Measurements from ENCODE around the gene CDKAL1. TPM values are rescaled to one million over a fixed set of nuclear protein-coding genes. Genes with fewer than 3 reads are reported as not detected.

Gene CDKAL1
- total RNA-seq, 2 donors from 2014 or later: 23.5 to 26.4 TPM

DNA sequence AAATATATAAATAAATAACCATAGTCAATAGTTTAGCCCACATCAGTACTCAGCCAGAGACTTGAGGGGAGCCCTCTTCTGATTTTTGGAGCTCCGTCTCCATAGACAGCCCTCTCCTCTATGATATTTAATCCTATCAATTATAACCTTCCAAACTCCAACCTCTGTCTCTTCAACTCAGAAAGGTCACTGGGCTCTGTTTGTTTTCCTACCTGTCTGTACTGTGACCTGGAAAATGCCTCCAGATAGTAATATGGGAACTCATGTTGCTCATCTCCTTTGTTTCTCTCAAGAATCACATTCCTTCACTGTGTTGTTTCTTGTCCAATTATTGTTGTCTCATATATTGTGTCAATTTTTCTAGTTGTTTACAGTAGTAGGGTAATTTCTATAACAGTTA, 409.7 kb downstream of the CDKAL1 start:
- Histone ChIP-seq H3K9ac (ENCODE audit: extremely low read depth, low read length, poor library complexity, severe bottlenecking) (no peak overlapping the region), H3K27ac (ENCODE audit: low read depth, low read length) (no peak overlapping the region), H3K9me3 (ENCODE audit: control insufficient read depth, low read length) (peaks cover 9% of the 10 kb centered on the region), H3K36me3 (ENCODE audit: control insufficient read depth, insufficient read depth, low read length) (no peaks in the 10 kb centered on the region), H3K4me3 (ENCODE audit: low read length) (no peak overlapping the region), H3K4me1 (ENCODE audit: control insufficient read depth, insufficient read depth, low read length) (no peaks in the 10 kb centered on the region), H3K27me3 (ENCODE audit: control insufficient read depth, insufficient read depth, low read length, poor library complexity, severe bottlenecking) (no peaks in the 10 kb centered on the region)
- no peak for DNase-seq
- Mint-ChIP-seq H3K27ac (no peak overlapping the region), H3K36me3 (ENCODE audit: low read depth) (peaks cover 11% of the 10 kb centered on the region), H3K27me3 (ENCODE audit: insufficient read depth) (no peaks in the 10 kb centered on the region), H3K4me3 (no peak overlapping the region), H3K9me3 (peaks cover 13% of the 10 kb centered on the region), H3K4me1 (peaks cover 7% of the 10 kb centered on the region)
- WGBS, 2 experiments (ENCODE audit: insufficient coverage in 1 of 2, insufficient read length in 1 of 2): 97 to 100% methylated on average over 1 of the region's 1 CpG
- TF ChIP-seq, protein P1, sequence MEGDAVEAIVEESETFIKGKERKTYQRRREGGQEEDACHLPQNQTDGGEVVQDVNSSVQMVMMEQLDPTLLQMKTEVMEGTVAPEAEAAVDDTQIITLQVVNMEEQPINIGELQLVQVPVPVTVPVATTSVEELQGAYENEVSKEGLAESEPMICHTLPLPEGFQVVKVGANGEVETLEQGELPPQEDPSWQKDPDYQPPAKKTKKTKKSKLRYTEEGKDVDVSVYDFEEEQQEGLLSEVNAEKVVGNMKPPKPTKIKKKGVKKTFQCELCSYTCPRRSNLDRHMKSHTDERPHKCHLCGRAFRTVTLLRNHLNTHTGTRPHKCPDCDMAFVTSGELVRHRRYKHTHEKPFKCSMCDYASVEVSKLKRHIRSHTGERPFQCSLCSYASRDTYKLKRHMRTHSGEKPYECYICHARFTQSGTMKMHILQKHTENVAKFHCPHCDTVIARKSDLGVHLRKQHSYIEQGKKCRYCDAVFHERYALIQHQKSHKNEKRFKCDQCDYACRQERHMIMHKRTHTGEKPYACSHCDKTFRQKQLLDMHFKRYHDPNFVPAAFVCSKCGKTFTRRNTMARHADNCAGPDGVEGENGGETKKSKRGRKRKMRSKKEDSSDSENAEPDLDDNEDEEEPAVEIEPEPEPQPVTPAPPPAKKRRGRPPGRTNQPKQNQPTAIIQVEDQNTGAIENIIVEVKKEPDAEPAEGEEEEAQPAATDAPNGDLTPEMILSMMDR (conservative IDR thresholded peaks at IDR 0.05): no peak

DNA sequence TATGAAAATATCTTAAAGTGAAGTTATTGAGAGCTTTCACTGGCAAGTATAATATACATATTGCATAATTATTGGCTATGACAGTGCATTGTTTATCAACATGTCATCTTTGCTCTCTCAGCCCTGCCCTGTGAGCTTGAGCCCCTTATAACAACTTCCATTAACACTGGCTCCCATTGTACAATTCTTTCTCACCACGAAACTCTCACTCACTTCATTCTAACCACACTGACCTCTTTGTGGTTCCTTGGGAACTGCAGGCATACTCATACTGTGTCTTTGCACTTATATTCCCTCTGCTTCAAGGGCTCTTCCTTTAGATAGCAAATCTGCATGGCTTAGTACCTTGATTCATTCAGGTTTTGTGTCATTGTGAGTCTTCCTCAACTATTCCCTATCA, 411.8 kb downstream of the CDKAL1 start:
- H3K27me3 ChIP-seq (ENCODE audit: control insufficient read depth, insufficient read depth, low read length, poor library complexity, severe bottlenecking): no peaks in the 10 kb centered on the region
- no peak overlapping the region for H3K9ac ChIP-seq (ENCODE audit: extremely low read depth, low read length, poor library complexity, severe bottlenecking)
- no peak for DNase-seq
- no peak overlapping the region for H3K4me3 ChIP-seq (ENCODE audit: low read length)
- H3K9me3 ChIP-seq (ENCODE audit: control insufficient read depth, low read length): peaks cover 9% of the 10 kb centered on the region
- TF ChIP-seq, protein P1 (conservative IDR thresholded peaks at IDR 0.05): peak; percentile 60
- H3K27ac ChIP-seq (ENCODE audit: low read depth, low read length): no peak overlapping the region
- H3K27me3 Mint-ChIP-seq (ENCODE audit: insufficient read depth): no peaks in the 10 kb centered on the region
- no peak overlapping the region for H3K27ac Mint-ChIP-seq
- no peaks in the 10 kb centered on the region for H3K4me1 Mint-ChIP-seq
- H3K36me3 Mint-ChIP-seq (ENCODE audit: low read depth): peaks cover 13% of the 10 kb centered on the region
- no peaks in the 10 kb centered on the region for H3K36me3 ChIP-seq (ENCODE audit: control insufficient read depth, insufficient read depth, low read length)
- no peak overlapping the region for H3K4me3 Mint-ChIP-seq
- 93 to 100% methylated on average over 1 of the region's 1 CpG for WGBS, 2 experiments (ENCODE audit: insufficient coverage in 1 of 2, insufficient read length in 1 of 2)
- no peaks in the 10 kb centered on the region for H3K4me1 ChIP-seq (ENCODE audit: control insufficient read depth, insufficient read depth, low read length)
- peaks cover 13% of the 10 kb centered on the region for H3K9me3 Mint-ChIP-seq

DNA sequence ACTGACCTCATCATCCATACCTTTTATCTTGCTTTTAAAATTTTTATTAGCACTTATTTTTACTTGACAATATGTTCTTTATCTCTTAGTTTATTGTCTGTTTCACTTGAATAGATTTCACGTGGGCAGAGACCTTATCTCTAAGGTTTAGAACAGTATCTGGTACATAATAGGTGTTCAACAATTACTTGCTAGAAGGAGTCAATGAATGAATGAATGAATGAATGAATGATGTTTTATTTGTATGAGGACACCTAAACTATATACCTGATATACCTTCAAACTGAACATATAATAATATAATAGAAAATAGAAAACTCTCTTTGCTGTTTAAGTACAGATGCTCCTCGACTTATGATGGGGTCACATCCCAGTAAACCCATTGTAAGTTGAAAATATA, 412.6 kb downstream of the CDKAL1 start:
- Histone ChIP-seq H3K27me3 (ENCODE audit: control insufficient read depth, insufficient read depth, low read length, poor library complexity, severe bottlenecking) (no peaks in the 10 kb centered on the region), H3K4me1 (ENCODE audit: control insufficient read depth, insufficient read depth, low read length) (no peaks in the 10 kb centered on the region), H3K27ac (ENCODE audit: low read depth, low read length) (no peak overlapping the region), H3K9ac (ENCODE audit: extremely low read depth, low read length, poor library complexity, severe bottlenecking) (no peak overlapping the region), H3K9me3 (ENCODE audit: control insufficient read depth, low read length) (peaks cover 9% of the 10 kb centered on the region), H3K4me3 (ENCODE audit: low read length) (no peak overlapping the region), H3K36me3 (ENCODE audit: control insufficient read depth, insufficient read depth, low read length) (no peaks in the 10 kb centered on the region)
- no peaks in the 10 kb centered on the region for H3K27me3 Mint-ChIP-seq (ENCODE audit: insufficient read depth)
- H3K4me3 Mint-ChIP-seq: no peak overlapping the region
- H3K36me3 Mint-ChIP-seq (ENCODE audit: low read depth): peaks cover 10% of the 10 kb centered on the region
- no peaks in the 10 kb centered on the region for H3K4me1 Mint-ChIP-seq
- TF ChIP-seq, protein P1 (conservative IDR thresholded peaks at IDR 0.05): no peak
- WGBS, 2 experiments (ENCODE audit: insufficient coverage in 1 of 2, insufficient read length in 1 of 2): 98 to 100% methylated on average over 1 to 2 of the region's 2 CpGs
- H3K27ac Mint-ChIP-seq: no peak overlapping the region
- DNase-seq: no peak
- peaks cover 13% of the 10 kb centered on the region for H3K9me3 Mint-ChIP-seq

Data from endodermal cell (in vitro differentiated cells).